ENCODE measurements around the gene CACNB4. TPM values are rescaled to one million over a fixed set of nuclear protein-coding genes. Genes with fewer than 3 reads are reported as not detected.

CACNB4 gene
- total RNA-seq, 1 experiment from 2014 or later = not detected

DNA sequence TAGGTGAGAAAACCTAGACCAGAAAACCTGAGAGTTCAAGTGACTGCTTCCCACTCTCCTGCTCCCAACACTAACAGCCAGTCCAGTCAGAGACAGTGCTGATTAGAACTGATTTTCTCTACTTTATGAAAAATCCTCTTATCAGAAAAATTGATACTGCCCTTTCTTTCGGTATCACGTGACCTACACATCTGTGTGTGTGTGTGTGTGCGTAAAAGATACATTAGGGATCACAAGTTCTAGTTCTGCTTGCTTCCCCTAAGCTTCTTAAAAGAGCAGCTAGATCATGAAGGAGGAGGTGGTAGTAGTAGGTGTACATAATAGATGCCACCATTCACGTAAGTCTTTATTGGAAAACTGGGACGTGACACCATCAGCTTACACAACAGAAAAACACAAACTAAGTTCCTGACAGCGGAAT, 272.1 kb downstream of the CACNB4 start:
- Histone ChIP-seq H3K4me1 (ENCODE audit: insufficient read depth, low read length) (peaks cover 8% of the 10 kb centered on the region; the same call in 1 of the 2 replicates), H3K9me2 (replicated peaks; ENCODE audit: low read length) (no peaks in the 10 kb centered on the region), H3K27me3 (ENCODE audit: low read length) (no peaks in the 10 kb centered on the region), H2AFZ (ENCODE audit: low read length) (no peak overlapping the region), H4K20me1 (ENCODE audit: low read length) (peaks cover 22% of the 10 kb centered on the region; the same call in 1 of the 2 replicates), H3K4me2 (ENCODE audit: low read length) (peak overlapping the region; percentile 89), H3K36me3 (ENCODE audit: low read depth, low read length) (no peaks in the 10 kb centered on the region), H3F3A (ENCODE audit: low read length, unreplicated experiment) (no peaks in the 10 kb centered on the region), H3K79me2 (ENCODE audit: low read length) (peaks cover 62% of the 10 kb centered on the region), H3K4me3 (ENCODE audit: low read length) (peak overlapping the region; percentile 99), H3K9ac (ENCODE audit: low read length) (peak overlapping the region; percentile 96; the same call in 1 of the 2 replicates), H3K27ac (ENCODE audit: low read length) (no peak overlapping the region), H3K9me3 (ENCODE audit: low read length) (no peaks in the 10 kb centered on the region)
- intact Hi-C loops (cut with micrococcal nuclease) = loop anchor here (5.0 kb wide), 1 partner anchor 54 kb away; no protein-coding TSS in a partner anchor
- BruUV-seq (replicated peaks) = no TSS peak
- TF ChIP-seq EZH2 (IDR thresholded peaks at IDR 0.05; ENCODE audit: low read length, unreplicated experiment) (no peak), EZH2phosphoT487 (IDR thresholded peaks at IDR 0.05; ENCODE audit: borderline replicate concordance, low read length) (no peak)
- TF ChIP-seq, protein P1, sequence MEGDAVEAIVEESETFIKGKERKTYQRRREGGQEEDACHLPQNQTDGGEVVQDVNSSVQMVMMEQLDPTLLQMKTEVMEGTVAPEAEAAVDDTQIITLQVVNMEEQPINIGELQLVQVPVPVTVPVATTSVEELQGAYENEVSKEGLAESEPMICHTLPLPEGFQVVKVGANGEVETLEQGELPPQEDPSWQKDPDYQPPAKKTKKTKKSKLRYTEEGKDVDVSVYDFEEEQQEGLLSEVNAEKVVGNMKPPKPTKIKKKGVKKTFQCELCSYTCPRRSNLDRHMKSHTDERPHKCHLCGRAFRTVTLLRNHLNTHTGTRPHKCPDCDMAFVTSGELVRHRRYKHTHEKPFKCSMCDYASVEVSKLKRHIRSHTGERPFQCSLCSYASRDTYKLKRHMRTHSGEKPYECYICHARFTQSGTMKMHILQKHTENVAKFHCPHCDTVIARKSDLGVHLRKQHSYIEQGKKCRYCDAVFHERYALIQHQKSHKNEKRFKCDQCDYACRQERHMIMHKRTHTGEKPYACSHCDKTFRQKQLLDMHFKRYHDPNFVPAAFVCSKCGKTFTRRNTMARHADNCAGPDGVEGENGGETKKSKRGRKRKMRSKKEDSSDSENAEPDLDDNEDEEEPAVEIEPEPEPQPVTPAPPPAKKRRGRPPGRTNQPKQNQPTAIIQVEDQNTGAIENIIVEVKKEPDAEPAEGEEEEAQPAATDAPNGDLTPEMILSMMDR (conservative IDR thresholded peaks at IDR 0.05; ENCODE audit: low read depth, low read length) = no peak
- ATAC-seq = no peak
- CTCF ChIA-PET = no interaction called here
- POLR2A ChIA-PET (ENCODE audit: unreplicated experiment) = interaction anchor here (0.6 kb wide), 1 partner anchor 53 kb away, joined by 4 read pairs; no protein-coding TSS in a partner anchor
- peak; percentile 19 for DNase-seq

DNA sequence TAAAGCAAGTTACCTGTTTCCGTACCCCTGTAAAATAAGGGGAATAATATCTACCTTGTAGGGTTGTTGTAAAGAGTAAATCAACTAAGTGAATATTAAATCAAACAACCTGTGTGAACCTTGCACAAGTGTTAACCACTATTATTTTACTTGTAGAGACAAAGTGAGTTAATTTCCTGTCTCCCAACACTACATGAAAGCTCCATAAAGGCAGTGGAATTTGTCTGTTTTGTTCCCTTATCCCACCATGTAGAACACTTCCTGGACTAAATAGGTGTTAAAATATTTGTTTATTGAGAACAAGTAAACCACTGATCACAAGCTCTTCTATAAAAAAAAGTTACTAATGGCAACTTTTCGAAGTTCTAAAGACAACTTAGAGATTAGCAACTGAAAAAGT, 274.0 kb downstream of the CACNB4 start:
- peaks cover 22% of the 10 kb centered on the region; the same call in 1 of the 2 replicates for H4K20me1 ChIP-seq (ENCODE audit: low read length)
- no TSS peak for BruUV-seq (replicated peaks)
- no peak overlapping the region for H3K4me2 ChIP-seq (ENCODE audit: low read length)
- H3F3A ChIP-seq (ENCODE audit: low read length, unreplicated experiment) = no peaks in the 10 kb centered on the region
- no peak overlapping the region for H2AFZ ChIP-seq (ENCODE audit: low read length)
- DNase-seq (no peak), ATAC-seq (no peak)
- H3K4me1 ChIP-seq (ENCODE audit: insufficient read depth, low read length) = peaks cover 8% of the 10 kb centered on the region; the same call in 1 of the 2 replicates
- no peak overlapping the region for H3K4me3 ChIP-seq (ENCODE audit: low read length)
- ChIA-PET CTCF (no interaction called here), POLR2A (ENCODE audit: unreplicated experiment) (no interaction called here)
- no peaks in the 10 kb centered on the region for H3K36me3 ChIP-seq (ENCODE audit: low read depth, low read length)
- no peak overlapping the region for H3K27ac ChIP-seq (ENCODE audit: low read length)
- no peaks in the 10 kb centered on the region for H3K9me3 ChIP-seq (ENCODE audit: low read length)
- no peaks in the 10 kb centered on the region for H3K9me2 ChIP-seq (replicated peaks; ENCODE audit: low read length)
- peaks cover 78% of the 10 kb centered on the region for H3K79me2 ChIP-seq (ENCODE audit: low read length)
- intact Hi-C loops (cut with micrococcal nuclease) = loop anchor here (5.0 kb wide), 1 partner anchor 53 kb away; no protein-coding TSS in a partner anchor
- no peaks in the 10 kb centered on the region for H3K27me3 ChIP-seq (ENCODE audit: low read length)
- H3K9ac ChIP-seq (ENCODE audit: low read length) = no peak overlapping the region
- no peak for TF ChIP-seq EZH2 (IDR thresholded peaks at IDR 0.05; ENCODE audit: low read length, unreplicated experiment)
- no peak for TF ChIP-seq EZH2phosphoT487 (IDR thresholded peaks at IDR 0.05; ENCODE audit: borderline replicate concordance, low read length)
- TF ChIP-seq, protein P1 (conservative IDR thresholded peaks at IDR 0.05; ENCODE audit: low read depth, low read length) = no peak

DNA sequence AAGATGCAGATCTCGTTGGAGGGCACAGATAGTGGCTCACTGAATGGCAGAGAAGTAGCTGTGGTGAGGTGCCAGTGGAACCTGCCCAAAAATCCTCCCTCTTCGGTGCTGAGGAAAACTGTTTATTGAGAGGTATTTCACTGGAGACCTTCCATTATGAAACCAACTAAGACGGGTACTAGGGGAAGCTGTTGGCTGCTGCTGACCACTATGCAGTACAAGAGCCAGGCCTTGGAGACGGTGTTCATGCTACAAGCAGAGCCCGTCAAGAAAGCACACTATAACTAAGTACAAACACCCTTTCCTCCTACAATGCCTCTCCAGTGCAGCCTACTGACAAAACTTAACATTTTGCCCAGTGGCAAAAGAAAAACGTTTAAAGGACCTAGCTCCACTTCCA, 275.2 kb downstream of the CACNB4 start:
- Histone ChIP-seq H3F3A (ENCODE audit: low read length, unreplicated experiment) (no peaks in the 10 kb centered on the region), H3K4me2 (ENCODE audit: low read length) (no peak overlapping the region), H3K27me3 (ENCODE audit: low read length) (no peaks in the 10 kb centered on the region), H3K27ac (ENCODE audit: low read length) (no peak overlapping the region), H3K36me3 (ENCODE audit: low read depth, low read length) (no peaks in the 10 kb centered on the region), H2AFZ (ENCODE audit: low read length) (no peak overlapping the region), H3K4me3 (ENCODE audit: low read length) (no peak overlapping the region), H3K9ac (ENCODE audit: low read length) (no peak overlapping the region), H3K9me2 (replicated peaks; ENCODE audit: low read length) (no peaks in the 10 kb centered on the region), H3K4me1 (ENCODE audit: insufficient read depth, low read length) (peaks cover 6% of the 10 kb centered on the region; the same call in 1 of the 2 replicates), H3K9me3 (ENCODE audit: low read length) (no peaks in the 10 kb centered on the region), H4K20me1 (ENCODE audit: low read length) (peaks cover 22% of the 10 kb centered on the region; the same call in 1 of the 2 replicates), H3K79me2 (ENCODE audit: low read length) (peaks cover 90% of the 10 kb centered on the region)
- POLR2A ChIA-PET (ENCODE audit: unreplicated experiment) = no interaction called here
- BruUV-seq (replicated peaks) = no TSS peak
- CTCF ChIA-PET = no interaction called here
- TF ChIP-seq EZH2 (IDR thresholded peaks at IDR 0.05; ENCODE audit: low read length, unreplicated experiment) (no peak), EZH2phosphoT487 (IDR thresholded peaks at IDR 0.05; ENCODE audit: borderline replicate concordance, low read length) (no peak)
- TF ChIP-seq, protein P1 (conservative IDR thresholded peaks at IDR 0.05; ENCODE audit: low read depth, low read length) = no peak
- DNase-seq (no peak), ATAC-seq (no peak)
- intact Hi-C loops (cut with micrococcal nuclease) = no loop called here

All from PC-3 (cell line).